Measurements from ENCODE around the gene ADAMTS7. TPM values are rescaled to one million over a fixed set of nuclear protein-coding genes. Genes with fewer than 3 reads are reported as not detected.

ADAMTS7 gene
- total and polyA plus RNA-seq, 2 donors (not counting 1 experiment from before 2014, with no cell fraction given): 7.9 TPM

- TF ChIP-seq EZH2 (IDR thresholded peaks at IDR 0.05; ENCODE audit: low read length, missing control alignments) (no peak), CTCF (conservative IDR thresholded peaks at IDR 0.05 in 1 of 2, IDR thresholded peaks at IDR 0.05 in 1 of 2; ENCODE audit: low read depth in 1 of 2, low read length in 2 of 2) (no peak)
- H3K9ac ChIP-seq (ENCODE audit: insufficient read depth, low read length): no peak overlapping the region
- peaks cover 3% of the 10 kb centered on the region for H3K27me3 ChIP-seq (ENCODE audit: control insufficient read depth, insufficient read depth, low read length)
- H3K36me3 ChIP-seq (ENCODE audit: control insufficient read depth, insufficient read depth, low read length): no peaks in the 10 kb centered on the region
- no peaks in the 10 kb centered on the region for H3K9me3 ChIP-seq (ENCODE audit: control insufficient read depth, insufficient read depth, low read depth, low read length)
- H4K20me1 ChIP-seq (ENCODE audit: control insufficient read depth, extremely low read depth, insufficient read depth, low read length): no peaks in the 10 kb centered on the region
- H3K4me1 ChIP-seq (ENCODE audit: control insufficient read depth, extremely low read depth, insufficient read depth, low read length): peaks cover 10% of the 10 kb centered on the region
- no peak overlapping the region for H3K4me2 ChIP-seq (ENCODE audit: extremely low read depth, insufficient read depth, low read length)
- H3K27ac ChIP-seq (ENCODE audit: insufficient read depth, low read length): no peak overlapping the region
- H3K4me3 ChIP-seq (replicated peaks in 1 of 4; ENCODE audit: control extremely low read depth in 1 of 4, insufficient read depth in 1 of 4, low read depth in 3 of 4, low read length in 4 of 4): no peak overlapping the region
- H3K79me2 ChIP-seq (ENCODE audit: control insufficient read depth, insufficient read depth, low read length): no peaks in the 10 kb centered on the region
- DNase-seq (ENCODE audit: low read depth in 2 of 2): no peak
- H2AFZ ChIP-seq (ENCODE audit: low read length): no peak overlapping the region
Measured at GRCh38 chr15:78807359-78807758, 3.9 kb downstream of the ADAMTS7 start.

DNA sequence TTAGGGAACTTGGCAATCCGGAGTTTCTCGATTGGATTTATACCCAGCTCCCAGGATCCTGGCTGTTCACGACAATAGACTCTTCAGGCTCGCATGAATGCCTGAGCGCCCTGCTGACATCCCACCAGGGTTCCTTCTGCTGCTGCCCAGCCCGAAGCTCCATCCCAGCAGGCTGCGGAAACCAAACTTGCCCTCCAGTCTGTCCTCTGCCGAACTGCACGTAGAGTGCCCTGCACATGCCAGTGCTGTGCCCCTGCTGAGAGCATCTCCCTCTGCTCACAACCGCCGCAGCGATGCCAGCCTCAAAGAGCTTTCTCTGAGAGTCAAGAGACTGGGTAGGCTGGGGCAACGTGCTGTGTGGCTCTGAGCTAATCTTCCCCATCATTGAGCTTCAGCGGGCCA is 6.9 kb downstream of the ADAMTS7 start:
- H3K4me1 ChIP-seq (ENCODE audit: control insufficient read depth, extremely low read depth, insufficient read depth, low read length): no peaks in the 10 kb centered on the region
- no peak for DNase-seq (ENCODE audit: low read depth in 2 of 2)
- no peaks in the 10 kb centered on the region for H3K27me3 ChIP-seq (ENCODE audit: control insufficient read depth, insufficient read depth, low read length)
- H3K36me3 ChIP-seq (ENCODE audit: control insufficient read depth, insufficient read depth, low read length): no peaks in the 10 kb centered on the region
- no peaks in the 10 kb centered on the region for H3K9me3 ChIP-seq (ENCODE audit: control insufficient read depth, insufficient read depth, low read depth, low read length)
- no peak for TF ChIP-seq CTCF (conservative IDR thresholded peaks at IDR 0.05 in 1 of 2, IDR thresholded peaks at IDR 0.05 in 1 of 2; ENCODE audit: low read depth in 1 of 2, low read length in 2 of 2)
- no peak for TF ChIP-seq EZH2 (IDR thresholded peaks at IDR 0.05; ENCODE audit: low read length, missing control alignments)
- H2AFZ ChIP-seq (ENCODE audit: low read length): no peak overlapping the region
- no peak overlapping the region for H3K27ac ChIP-seq (ENCODE audit: insufficient read depth, low read length)
- no peak overlapping the region for H3K9ac ChIP-seq (ENCODE audit: insufficient read depth, low read length)
- H4K20me1 ChIP-seq (ENCODE audit: control insufficient read depth, extremely low read depth, insufficient read depth, low read length): no peaks in the 10 kb centered on the region
- no peak overlapping the region for H3K4me3 ChIP-seq (replicated peaks in 1 of 4; ENCODE audit: control extremely low read depth in 1 of 4, insufficient read depth in 1 of 4, low read depth in 3 of 4, low read length in 4 of 4)
- H3K79me2 ChIP-seq (ENCODE audit: control insufficient read depth, insufficient read depth, low read length): no peaks in the 10 kb centered on the region
- H3K4me2 ChIP-seq (ENCODE audit: extremely low read depth, insufficient read depth, low read length): no peak overlapping the region

DNA sequence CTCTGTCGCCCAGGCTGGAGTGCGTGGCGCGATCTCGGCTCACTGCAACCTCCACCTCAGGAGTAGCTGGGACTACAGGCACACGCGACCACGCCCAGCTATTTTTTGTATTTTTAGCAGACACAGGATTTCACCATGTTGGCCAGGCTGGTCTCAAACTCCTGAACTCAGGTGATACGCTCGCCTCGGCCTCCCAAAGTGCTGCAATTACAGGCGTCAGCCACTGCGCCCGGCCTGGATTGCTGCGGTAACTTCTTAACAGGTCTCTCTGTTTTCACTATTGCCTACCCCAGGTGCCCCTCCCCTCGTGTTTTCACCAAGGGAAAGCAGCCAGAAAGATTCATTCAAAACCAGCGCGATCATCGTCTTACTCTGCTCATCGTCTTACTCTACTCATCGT is 10.5 kb downstream of the ADAMTS7 start:
- H4K20me1 ChIP-seq (ENCODE audit: control insufficient read depth, extremely low read depth, insufficient read depth, low read length): no peaks in the 10 kb centered on the region
- no peaks in the 10 kb centered on the region for H3K9me3 ChIP-seq (ENCODE audit: control insufficient read depth, insufficient read depth, low read depth, low read length)
- no peak for TF ChIP-seq EZH2 (IDR thresholded peaks at IDR 0.05; ENCODE audit: low read length, missing control alignments)
- H3K9ac ChIP-seq (ENCODE audit: insufficient read depth, low read length): no peak overlapping the region
- peaks cover 4% of the 10 kb centered on the region for H3K4me1 ChIP-seq (ENCODE audit: control insufficient read depth, extremely low read depth, insufficient read depth, low read length)
- H3K27me3 ChIP-seq (ENCODE audit: control insufficient read depth, insufficient read depth, low read length): no peaks in the 10 kb centered on the region
- H3K4me3 ChIP-seq (replicated peaks in 1 of 4; ENCODE audit: control extremely low read depth in 1 of 4, insufficient read depth in 1 of 4, low read depth in 3 of 4, low read length in 4 of 4): no peak overlapping the region
- H3K27ac ChIP-seq (ENCODE audit: insufficient read depth, low read length): no peak overlapping the region
- no peak overlapping the region for H3K4me2 ChIP-seq (ENCODE audit: extremely low read depth, insufficient read depth, low read length)
- H3K36me3 ChIP-seq (ENCODE audit: control insufficient read depth, insufficient read depth, low read length): no peaks in the 10 kb centered on the region
- H3K79me2 ChIP-seq (ENCODE audit: control insufficient read depth, insufficient read depth, low read length): no peaks in the 10 kb centered on the region
- H2AFZ ChIP-seq (ENCODE audit: low read length): no peak overlapping the region
- DNase-seq (ENCODE audit: low read depth in 2 of 2): no peak

Data from fibroblast of lung (primary cell).